Measurements from ENCODE around the gene TBC1D30.

DNA sequence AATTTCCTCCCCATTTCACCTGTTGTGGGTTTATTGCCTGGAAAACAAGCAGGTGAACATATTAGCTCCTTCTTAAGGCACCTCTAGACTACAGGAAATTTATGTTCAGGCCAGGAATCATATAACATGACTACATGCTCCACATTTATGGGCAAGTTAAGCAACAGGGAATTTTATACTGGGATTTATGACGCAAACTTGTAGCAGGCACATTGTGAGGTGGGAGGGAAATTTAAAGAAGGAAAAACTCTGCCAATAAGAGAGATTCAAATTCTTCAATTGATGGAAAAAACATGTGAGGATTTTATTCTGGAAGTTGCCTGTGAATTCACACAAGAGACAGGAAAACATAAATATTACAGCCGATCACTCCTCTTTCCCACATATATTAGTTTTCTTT is 93.9 kb downstream of the TBC1D30 start:
- TF ChIP-seq, protein P1, sequence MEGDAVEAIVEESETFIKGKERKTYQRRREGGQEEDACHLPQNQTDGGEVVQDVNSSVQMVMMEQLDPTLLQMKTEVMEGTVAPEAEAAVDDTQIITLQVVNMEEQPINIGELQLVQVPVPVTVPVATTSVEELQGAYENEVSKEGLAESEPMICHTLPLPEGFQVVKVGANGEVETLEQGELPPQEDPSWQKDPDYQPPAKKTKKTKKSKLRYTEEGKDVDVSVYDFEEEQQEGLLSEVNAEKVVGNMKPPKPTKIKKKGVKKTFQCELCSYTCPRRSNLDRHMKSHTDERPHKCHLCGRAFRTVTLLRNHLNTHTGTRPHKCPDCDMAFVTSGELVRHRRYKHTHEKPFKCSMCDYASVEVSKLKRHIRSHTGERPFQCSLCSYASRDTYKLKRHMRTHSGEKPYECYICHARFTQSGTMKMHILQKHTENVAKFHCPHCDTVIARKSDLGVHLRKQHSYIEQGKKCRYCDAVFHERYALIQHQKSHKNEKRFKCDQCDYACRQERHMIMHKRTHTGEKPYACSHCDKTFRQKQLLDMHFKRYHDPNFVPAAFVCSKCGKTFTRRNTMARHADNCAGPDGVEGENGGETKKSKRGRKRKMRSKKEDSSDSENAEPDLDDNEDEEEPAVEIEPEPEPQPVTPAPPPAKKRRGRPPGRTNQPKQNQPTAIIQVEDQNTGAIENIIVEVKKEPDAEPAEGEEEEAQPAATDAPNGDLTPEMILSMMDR (IDR thresholded peaks at IDR 0.05), result no peak
- TF ChIP-seq POLR2A (IDR thresholded peaks at IDR 0.05) (no peak), EP300 (IDR thresholded peaks at IDR 0.05) (no peak), POLR2AphosphoS5 (IDR thresholded peaks at IDR 0.05) (no peak)

Data from upper lobe of left lung (tissue), 4 donors.